Measurements from ENCODE around the gene ALKBH5. TPM values are rescaled to one million over a fixed set of nuclear protein-coding genes. Genes with fewer than 3 reads are reported as not detected.

ALKBH5 gene
- total RNA-seq, 1 experiment from 2014 or later = 124 TPM

GRCh38 chr17:18177133-18177532, 6.5 kb upstream of the ALKBH5 start:
- no peak for DNase-seq
- H3K27ac ChIP-seq (ENCODE audit: low read length) = no peak overlapping the region
- no peak overlapping the region for H2AFZ ChIP-seq (ENCODE audit: low read length)
- no peaks in the 10 kb centered on the region for H4K20me1 ChIP-seq (ENCODE audit: insufficient read depth, low read depth, low read length)
- H3K27me3 ChIP-seq (ENCODE audit: low read length) = no peaks in the 10 kb centered on the region
- H3K9ac ChIP-seq (ENCODE audit: low read length) = no peak overlapping the region
- H3K4me2 ChIP-seq (ENCODE audit: low read depth, low read length, poor library complexity, severe bottlenecking) = no peak overlapping the region
- no peaks in the 10 kb centered on the region for H3K79me2 ChIP-seq (ENCODE audit: low read length)
- H3K9me3 ChIP-seq (ENCODE audit: low read length) = no peaks in the 10 kb centered on the region
- H3K9me2 ChIP-seq (replicated peaks; ENCODE audit: insufficient read depth, low read length) = no peaks in the 10 kb centered on the region
- H3K36me3 ChIP-seq (ENCODE audit: insufficient read depth, low read length) = no peaks in the 10 kb centered on the region
- H3K4me3 ChIP-seq (ENCODE audit: low read length) = no peak overlapping the region
- H3K4me1 ChIP-seq (ENCODE audit: low read length) = peaks cover 13% of the 10 kb centered on the region

- Histone ChIP-seq H3K4me1 (ENCODE audit: low read length) (peaks cover 19% of the 10 kb centered on the region), H3K9ac (ENCODE audit: low read length) (no peak overlapping the region), H3K27ac (ENCODE audit: low read length) (no peak overlapping the region), H3K4me3 (ENCODE audit: low read length) (no peak overlapping the region), H2AFZ (ENCODE audit: low read length) (no peak overlapping the region), H4K20me1 (ENCODE audit: insufficient read depth, low read depth, low read length) (no peaks in the 10 kb centered on the region), H3K36me3 (ENCODE audit: insufficient read depth, low read length) (no peaks in the 10 kb centered on the region), H3K4me2 (ENCODE audit: low read depth, low read length, poor library complexity, severe bottlenecking) (no peak overlapping the region), H3K9me2 (replicated peaks; ENCODE audit: insufficient read depth, low read length) (no peaks in the 10 kb centered on the region), H3K79me2 (ENCODE audit: low read length) (no peaks in the 10 kb centered on the region), H3K9me3 (ENCODE audit: low read length) (no peaks in the 10 kb centered on the region), H3K27me3 (ENCODE audit: low read length) (no peaks in the 10 kb centered on the region)
- no peak for DNase-seq
These were observed 5.9 kb upstream of the ALKBH5 start for GRCh38 chr17:18177722-18178121.

GRCh38 chr17:18179196-18179595, 4.4 kb upstream of the ALKBH5 start:
- Histone ChIP-seq H3K27me3 (ENCODE audit: low read length) (no peaks in the 10 kb centered on the region), H4K20me1 (ENCODE audit: insufficient read depth, low read depth, low read length) (no peaks in the 10 kb centered on the region), H3K4me3 (ENCODE audit: low read length) (no peak overlapping the region), H3K36me3 (ENCODE audit: insufficient read depth, low read length) (no peaks in the 10 kb centered on the region), H3K9me3 (ENCODE audit: low read length) (no peaks in the 10 kb centered on the region), H2AFZ (ENCODE audit: low read length) (no peak overlapping the region), H3K27ac (ENCODE audit: low read length) (no peak overlapping the region), H3K79me2 (ENCODE audit: low read length) (peaks cover 4% of the 10 kb centered on the region), H3K9ac (ENCODE audit: low read length) (no peak overlapping the region), H3K9me2 (replicated peaks; ENCODE audit: insufficient read depth, low read length) (no peaks in the 10 kb centered on the region), H3K4me1 (ENCODE audit: low read length) (peaks cover 20% of the 10 kb centered on the region), H3K4me2 (ENCODE audit: low read depth, low read length, poor library complexity, severe bottlenecking) (no peak overlapping the region)
- DNase-seq = no peak

- H3K79me2 ChIP-seq (ENCODE audit: low read length) = peaks cover 10% of the 10 kb centered on the region
- H3K4me1 ChIP-seq (ENCODE audit: low read length) = peaks cover 20% of the 10 kb centered on the region
- no peak overlapping the region for H3K4me3 ChIP-seq (ENCODE audit: low read length)
- DNase-seq = no peak
- H3K36me3 ChIP-seq (ENCODE audit: insufficient read depth, low read length) = no peaks in the 10 kb centered on the region
- H3K27me3 ChIP-seq (ENCODE audit: low read length) = no peaks in the 10 kb centered on the region
- no peak overlapping the region for H2AFZ ChIP-seq (ENCODE audit: low read length)
- H3K4me2 ChIP-seq (ENCODE audit: low read depth, low read length, poor library complexity, severe bottlenecking) = no peak overlapping the region
- H3K9me2 ChIP-seq (replicated peaks; ENCODE audit: insufficient read depth, low read length) = no peaks in the 10 kb centered on the region
- no peak overlapping the region for H3K9ac ChIP-seq (ENCODE audit: low read length)
- no peak overlapping the region for H3K27ac ChIP-seq (ENCODE audit: low read length)
- 0 out of 2 replicates have a peak, but pooled peaks cover under 1% of the 10 kb centered on the region for H4K20me1 ChIP-seq (ENCODE audit: insufficient read depth, low read depth, low read length)
- H3K9me3 ChIP-seq (ENCODE audit: low read length) = no peaks in the 10 kb centered on the region
These were observed 3.8 kb upstream of the ALKBH5 start for GRCh38 chr17:18179804-18180203.

GRCh38 chr17:18181358-18181757, 2.3 kb upstream of the ALKBH5 start:
- peaks cover 14% of the 10 kb centered on the region; the same call in 1 of the 2 replicates for H4K20me1 ChIP-seq (ENCODE audit: insufficient read depth, low read depth, low read length)
- no peaks in the 10 kb centered on the region for H3K27me3 ChIP-seq (ENCODE audit: low read length)
- H3K4me1 ChIP-seq (ENCODE audit: low read length) = peaks cover 25% of the 10 kb centered on the region
- no peaks in the 10 kb centered on the region for H3K9me2 ChIP-seq (replicated peaks; ENCODE audit: insufficient read depth, low read length)
- H3K27ac ChIP-seq (ENCODE audit: low read length) = no peak overlapping the region
- H2AFZ ChIP-seq (ENCODE audit: low read length) = 0 out of 2 replicates have a peak overlapping the region, but pooled peaks have one; percentile 76
- peaks cover 26% of the 10 kb centered on the region for H3K79me2 ChIP-seq (ENCODE audit: low read length)
- peak overlapping the region; percentile 88; the same call in 1 of the 2 replicates for H3K9ac ChIP-seq (ENCODE audit: low read length)
- no peak for DNase-seq
- no peak overlapping the region for H3K4me2 ChIP-seq (ENCODE audit: low read depth, low read length, poor library complexity, severe bottlenecking)
- no peak overlapping the region for H3K4me3 ChIP-seq (ENCODE audit: low read length)
- H3K36me3 ChIP-seq (ENCODE audit: insufficient read depth, low read length) = peaks cover 8% of the 10 kb centered on the region; the same call in 1 of the 2 replicates
- H3K9me3 ChIP-seq (ENCODE audit: low read length) = no peaks in the 10 kb centered on the region

GRCh38 chr17:18182110-18182977, 1.3 kb upstream of the ALKBH5 start:
- Histone ChIP-seq H3K36me3 (ENCODE audit: insufficient read depth, low read length) (peaks cover 16% of the 10 kb centered on the region; the same call in 1 of the 2 replicates), H3K4me2 (ENCODE audit: low read depth, low read length, poor library complexity, severe bottlenecking) (peak overlapping the region; percentile 99), H3K9ac (ENCODE audit: low read length) (peak overlapping the region; percentile 88), H3K9me3 (ENCODE audit: low read length) (no peaks in the 10 kb centered on the region), H3K27ac (ENCODE audit: low read length) (peak overlapping the region; percentile 90), H3K4me3 (ENCODE audit: low read length) (peak overlapping the region; percentile 95), H4K20me1 (ENCODE audit: insufficient read depth, low read depth, low read length) (peaks cover 24% of the 10 kb centered on the region; the same call in 1 of the 2 replicates), H3K4me1 (ENCODE audit: low read length) (peaks cover 35% of the 10 kb centered on the region), H2AFZ (ENCODE audit: low read length) (peak overlapping the region; percentile 76), H3K9me2 (replicated peaks; ENCODE audit: insufficient read depth, low read length) (no peaks in the 10 kb centered on the region), H3K79me2 (ENCODE audit: low read length) (peaks cover 36% of the 10 kb centered on the region), H3K27me3 (ENCODE audit: low read length) (no peaks in the 10 kb centered on the region)
- peak; percentile 73 for DNase-seq

- Histone ChIP-seq H2AFZ (ENCODE audit: low read length) (peak overlapping the region; percentile 76), H4K20me1 (ENCODE audit: insufficient read depth, low read depth, low read length) (peaks cover 29% of the 10 kb centered on the region; the same call in 1 of the 2 replicates), H3K4me1 (ENCODE audit: low read length) (peaks cover 41% of the 10 kb centered on the region), H3K36me3 (ENCODE audit: insufficient read depth, low read length) (peaks cover 22% of the 10 kb centered on the region; the same call in 1 of the 2 replicates), H3K9me3 (ENCODE audit: low read length) (no peaks in the 10 kb centered on the region), H3K79me2 (ENCODE audit: low read length) (peaks cover 42% of the 10 kb centered on the region), H3K9ac (ENCODE audit: low read length) (peak overlapping the region; percentile 88), H3K4me3 (ENCODE audit: low read length) (peak overlapping the region; percentile 95), H3K27me3 (ENCODE audit: low read length) (no peaks in the 10 kb centered on the region), H3K4me2 (ENCODE audit: low read depth, low read length, poor library complexity, severe bottlenecking) (peak overlapping the region; percentile 99), H3K27ac (ENCODE audit: low read length) (peak overlapping the region; percentile 90), H3K9me2 (replicated peaks; ENCODE audit: insufficient read depth, low read length) (no peaks in the 10 kb centered on the region)
- DNase-seq = peak; percentile 91
These were observed 672 bp upstream of the ALKBH5 start for GRCh38 chr17:18182978-18183333.

Measured in Karpas-422 (cell line).